Vagina (tissue), 2 donors: ENCODE results near the gene ARHGEF18. TPM values are rescaled to one million over a fixed set of nuclear protein-coding genes. Genes with fewer than 3 reads are reported as not detected.

Experiments
- DNase-seq, 2 donors: peaks; one replicate each; pipeline ENCODE4 v3.0.0-alpha.2; 2017; ENCODE audit errors: extremely low spot score in 2 of 2
- H3K27ac ChIP-seq: fragments of 200-600 bp; sonication (generic); one replicate; pipeline ENCODE4 v1.5.1; 2019
- H3K27me3 ChIP-seq: fragments of 200-600 bp; sonication (generic); one replicate; pipeline ENCODE4 v1.5.1; 2019
- H3K36me3 ChIP-seq, 2 donors: fragments of 200-600 bp; sonication (generic); one replicate each; pipeline ENCODE4 v1.5.1; 2017 to 2019
- H3K4me1 ChIP-seq: fragments of 200-600 bp; sonication (generic); one replicate; pipeline ENCODE4 v1.5.1; 2019
- H3K4me3 ChIP-seq, 2 donors: fragments of 200-600 bp; sonication (generic); 1 replicate in 1 of 2; 2 replicates in 1 of 2; pipeline ENCODE4 v1.5.1; 2016 to 2019
- H3K9me3 ChIP-seq: fragments of 200-600 bp; sonication (generic); one replicate; pipeline ENCODE4 v1.5.1; 2019
- CTCF ChIP-seq, 3 experiments: fragments of 450-650 bp in 2 of 3; fragments of 200-600 bp in 1 of 3; sonication (generic) in 1 of 3; IDR thresholded peaks; one replicate each; pipeline ENCODE4 v1.5.1; 2017 to 2019; ENCODE audit warnings: antibody characterized with exemption in 3 of 3, mild to moderate bottlenecking in 2 of 3, moderate library complexity in 2 of 3
- POLR2A ChIP-seq, 2 donors: fragments of 450-650 bp; IDR thresholded peaks; one replicate each; pipeline ENCODE4 v1.6.1; 2017; ENCODE audit warnings: antibody characterized with exemption in 2 of 2, mild to moderate bottlenecking in 2 of 2, moderate library complexity in 2 of 2
- POLR2AphosphoS5 ChIP-seq, 2 donors: sonication (generic); formaldehyde crosslinking; IDR thresholded peaks; one replicate each; pipeline ENCODE4 v1.9.0; 2017; ENCODE audit warnings: antibody characterized with exemption in 2 of 2, mild to moderate bottlenecking in 2 of 2, low read depth in 1 of 2; ENCODE audit not compliant: insufficient read depth in 1 of 2
- intact Hi-C: fragments of 100-400 bp; cut with DNase I; formaldehyde crosslinking; loops from one replicate; pipeline ENCODE4 v1.15.1; 2023
- total RNA-seq: library from RNA; depleted of rRNA; stranded (reverse); fragments of >200 nt; gene quantifications from one replicate; pipeline ENCODE4 v1.2.3, GENCODE V29; 2016

Gene ARHGEF18
- total RNA-seq, 1 donor from 2014 or later, result 28.5 TPM

DNA sequence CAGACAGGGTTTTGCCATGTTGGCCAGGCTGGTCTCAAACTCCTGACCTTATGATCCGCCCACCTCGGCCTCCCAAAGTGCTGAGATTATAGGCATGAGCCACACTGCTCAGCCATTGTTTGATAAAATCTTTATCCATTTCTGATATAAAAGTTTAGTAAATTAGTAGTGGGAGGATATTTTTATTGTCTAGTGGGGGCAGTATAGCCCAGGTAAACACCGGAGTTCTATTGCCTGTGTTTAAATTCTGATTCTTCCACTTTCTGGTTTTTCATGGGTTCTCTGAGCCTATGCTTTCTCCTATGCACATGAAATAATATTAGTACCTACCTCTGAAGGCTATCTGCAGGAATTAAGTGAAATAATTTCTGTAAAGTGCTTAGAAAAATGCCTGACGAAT is 20.1 kb upstream of the ARHGEF18 start:
- Histone ChIP-seq H3K27me3 (no peaks in the 10 kb centered on the region), H3K36me3 (no peaks in the 10 kb centered on the region), H3K4me1 (no peaks in the 10 kb centered on the region), H3K9me3 (no peaks in the 10 kb centered on the region), H3K27ac (no peak overlapping the region), H3K4me3 (no peak overlapping the region)
- no peak for DNase-seq
- intact Hi-C loops, result no loop called here
- TF ChIP-seq POLR2AphosphoS5 (IDR thresholded peaks at IDR 0.05; ENCODE audit: insufficient read depth in 1 of 2, low read depth in 1 of 2), result no peak
- TF ChIP-seq CTCF (IDR thresholded peaks at IDR 0.05), result no peak
- no peak for TF ChIP-seq POLR2A (IDR thresholded peaks at IDR 0.05)

GRCh38 chr19:7331446-7331845 is 17.3 kb upstream of the ARHGEF18 start:
- Histone ChIP-seq H3K27me3 (no peaks in the 10 kb centered on the region), H3K4me3 (no peak overlapping the region), H3K27ac (no peak overlapping the region), H3K9me3 (no peaks in the 10 kb centered on the region), H3K36me3 (no peaks in the 10 kb centered on the region), H3K4me1 (peaks cover 2% of the 10 kb centered on the region)
- TF ChIP-seq CTCF (IDR thresholded peaks at IDR 0.05), result no peak
- TF ChIP-seq POLR2AphosphoS5 (IDR thresholded peaks at IDR 0.05; ENCODE audit: insufficient read depth in 1 of 2, low read depth in 1 of 2), result no peak
- TF ChIP-seq POLR2A (IDR thresholded peaks at IDR 0.05), result no peak
- DNase-seq, result no peak
- intact Hi-C loops, result no loop called here

DNA sequence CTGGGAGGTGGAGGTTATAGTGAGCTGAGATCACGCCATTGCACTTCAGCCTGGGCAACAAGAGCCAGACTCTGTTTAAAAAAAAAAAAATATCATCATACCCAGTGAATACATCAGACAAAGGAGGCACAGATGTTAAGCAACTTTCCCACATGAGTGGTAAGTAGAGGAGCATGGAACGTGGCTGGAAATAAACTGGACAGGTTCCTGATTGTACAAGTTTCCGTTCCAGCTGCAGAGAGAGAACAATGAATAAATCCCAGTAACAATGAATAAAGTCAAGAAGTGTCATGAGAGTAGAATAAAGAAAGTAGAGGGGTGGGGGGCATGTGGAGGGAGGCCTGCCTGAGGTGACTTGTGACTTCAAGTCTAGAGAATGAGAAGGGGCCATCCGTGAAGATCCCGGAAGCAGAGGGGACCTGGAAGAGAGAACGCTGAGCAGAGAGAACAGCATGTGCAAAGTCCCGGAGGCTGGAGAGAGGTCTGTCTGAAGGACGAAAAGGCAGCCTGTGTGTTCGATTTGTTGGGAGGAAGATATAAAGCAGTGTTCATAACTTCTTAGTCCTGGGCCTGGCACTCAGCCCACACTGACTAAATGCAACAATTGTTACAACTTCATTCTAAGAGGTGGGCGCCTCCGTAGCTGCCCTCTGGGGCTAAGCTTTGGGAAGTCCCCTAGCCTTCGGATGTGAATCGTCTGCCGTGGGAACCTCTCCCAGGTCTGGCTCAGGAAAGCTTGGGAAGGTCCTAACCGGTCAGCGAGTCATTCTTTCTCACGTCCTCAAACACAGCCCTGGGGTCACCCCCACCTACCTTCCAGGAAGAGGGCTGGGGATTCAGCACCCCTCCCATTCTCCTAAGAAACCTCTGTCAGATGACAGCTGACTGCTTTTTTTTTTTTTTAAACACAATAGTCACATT is 15.3 kb upstream of the ARHGEF18 start:
- intact Hi-C loops, result no loop called here
- no peak overlapping the region for H3K27ac ChIP-seq
- no peaks in the 10 kb centered on the region for H3K27me3 ChIP-seq
- H3K4me3 ChIP-seq, result no peak overlapping the region
- peaks cover 4% of the 10 kb centered on the region for H3K4me1 ChIP-seq
- no peak for DNase-seq
- H3K9me3 ChIP-seq, result no peaks in the 10 kb centered on the region
- TF ChIP-seq POLR2A (IDR thresholded peaks at IDR 0.05) (no peak), CTCF (IDR thresholded peaks at IDR 0.05) (no peak), POLR2AphosphoS5 (IDR thresholded peaks at IDR 0.05; ENCODE audit: insufficient read depth in 1 of 2, low read depth in 1 of 2) (no peak)
- H3K36me3 ChIP-seq, result no peaks in the 10 kb centered on the region

DNA sequence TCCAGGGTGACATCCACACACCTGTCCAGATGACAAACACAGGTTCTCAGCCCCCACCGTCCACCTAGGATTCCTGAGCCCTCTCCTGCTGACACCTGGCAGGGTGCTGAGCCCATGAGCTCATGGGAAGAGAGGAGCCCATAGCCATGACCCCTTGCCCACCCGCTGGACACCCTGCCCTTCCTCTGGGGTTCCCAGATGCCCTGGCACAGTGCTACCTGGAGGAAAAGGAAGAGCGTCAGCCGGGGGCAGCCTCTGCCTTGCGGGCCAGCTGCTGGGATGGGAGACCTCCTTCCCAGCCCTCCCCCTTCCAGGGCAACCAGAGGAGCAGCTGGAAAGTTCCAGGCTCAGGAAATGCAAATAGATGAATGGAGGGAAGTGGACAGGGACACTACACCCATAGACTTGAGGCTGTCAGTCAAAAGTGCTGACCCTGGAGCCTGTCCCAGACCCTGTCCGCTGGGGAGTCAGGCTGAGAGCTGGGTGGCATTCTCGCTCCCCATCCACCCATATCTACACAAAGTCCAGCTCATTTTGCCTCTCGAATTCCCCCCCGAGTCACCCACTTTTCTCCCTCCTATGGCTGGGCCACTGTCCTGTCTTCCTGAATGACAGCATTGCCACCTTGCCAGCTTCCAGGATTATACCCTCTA is 12.3 kb upstream of the ARHGEF18 start:
- Histone ChIP-seq H3K4me1 (peaks cover 4% of the 10 kb centered on the region), H3K36me3 (no peaks in the 10 kb centered on the region), H3K4me3 (no peak overlapping the region), H3K27me3 (no peaks in the 10 kb centered on the region), H3K27ac (no peak overlapping the region), H3K9me3 (no peaks in the 10 kb centered on the region)
- intact Hi-C loops, result loop anchor here (5.0 kb wide), 1 partner anchor 184 kb away; no protein-coding TSS in a partner anchor
- TF ChIP-seq CTCF (IDR thresholded peaks at IDR 0.05) (no peak), POLR2A (IDR thresholded peaks at IDR 0.05) (no peak), POLR2AphosphoS5 (IDR thresholded peaks at IDR 0.05; ENCODE audit: insufficient read depth in 1 of 2, low read depth in 1 of 2) (no peak)
- DNase-seq, result no peak
